GM13976 (cell line): ENCODE results near the gene LNP1.
"Not testable (repeated sequence)": the region's sequence is repeated elsewhere in the genome, so short reads cannot be mapped to it uniquely, and the experiment has no call there.

Source experiments
- DNase-seq: peaks from one replicate; pipeline ENCODE4 v3.0.0; 2012; ENCODE audit warnings: low spot score
- in situ Hi-C: fragments of 300-500 bp; cut with MboI; formaldehyde crosslinking; loops from one replicate; pipeline ENCODE4 v1.12.0; 2022; ENCODE audit warnings: low sequenced_read_pairs, mixed read lengths, inconsistent platforms; ENCODE audit not compliant: unreplicated experiment
- TF ChIP-seq, protein P1 (sequence below): IDR thresholded peaks from 2 replicates; pipeline ENCODE4 v1.5.1; 2012; ENCODE audit warnings: borderline replicate concordance, mild to moderate bottlenecking; ENCODE audit not compliant: insufficient read depth; ENCODE audit errors: extremely low read depth, missing control alignments, control extremely low read depth

LNP1 gene

DNA sequence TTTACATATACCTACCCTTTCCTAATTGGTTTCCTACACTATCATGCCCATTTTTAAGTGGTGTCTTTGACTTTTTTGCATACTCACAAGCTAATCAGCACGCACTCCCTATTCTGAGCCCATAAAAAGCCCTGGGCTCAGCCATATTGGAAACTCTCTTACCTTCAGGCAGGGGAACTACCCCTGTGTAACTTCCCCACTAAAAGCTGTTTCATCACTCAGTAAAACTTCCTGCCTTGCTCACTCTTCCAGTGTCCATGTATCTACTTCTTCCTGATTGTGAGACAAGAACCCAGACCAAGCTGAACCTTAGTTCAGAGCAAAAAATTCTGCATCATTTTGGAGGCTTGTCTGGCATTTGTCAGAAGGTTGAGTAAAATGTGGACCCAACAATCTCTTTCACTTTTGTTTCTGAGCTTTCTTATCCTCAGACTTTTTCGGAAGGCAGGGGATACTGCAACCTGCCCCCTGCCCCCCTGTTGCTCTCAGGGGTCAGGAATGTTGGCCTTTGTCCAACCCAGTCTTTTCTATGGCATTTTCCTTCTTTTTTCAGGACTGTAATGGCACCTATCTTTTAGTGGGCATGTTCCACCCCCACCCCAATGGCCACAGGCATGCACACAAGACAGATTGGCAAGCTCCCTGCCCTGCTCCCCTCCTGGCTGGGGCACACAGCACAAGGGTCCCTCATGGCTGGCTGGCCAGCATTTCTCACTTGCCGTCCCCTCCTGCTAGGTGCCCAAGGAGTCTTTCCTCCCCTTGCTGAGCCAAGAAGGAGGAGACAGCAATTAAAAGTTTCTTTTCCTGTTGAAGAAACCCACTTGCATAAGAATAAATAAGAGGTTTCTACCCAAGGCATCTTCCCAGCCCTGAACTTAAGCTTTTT is 64.8 kb downstream of the LNP1 start:
- TF ChIP-seq, protein P1, sequence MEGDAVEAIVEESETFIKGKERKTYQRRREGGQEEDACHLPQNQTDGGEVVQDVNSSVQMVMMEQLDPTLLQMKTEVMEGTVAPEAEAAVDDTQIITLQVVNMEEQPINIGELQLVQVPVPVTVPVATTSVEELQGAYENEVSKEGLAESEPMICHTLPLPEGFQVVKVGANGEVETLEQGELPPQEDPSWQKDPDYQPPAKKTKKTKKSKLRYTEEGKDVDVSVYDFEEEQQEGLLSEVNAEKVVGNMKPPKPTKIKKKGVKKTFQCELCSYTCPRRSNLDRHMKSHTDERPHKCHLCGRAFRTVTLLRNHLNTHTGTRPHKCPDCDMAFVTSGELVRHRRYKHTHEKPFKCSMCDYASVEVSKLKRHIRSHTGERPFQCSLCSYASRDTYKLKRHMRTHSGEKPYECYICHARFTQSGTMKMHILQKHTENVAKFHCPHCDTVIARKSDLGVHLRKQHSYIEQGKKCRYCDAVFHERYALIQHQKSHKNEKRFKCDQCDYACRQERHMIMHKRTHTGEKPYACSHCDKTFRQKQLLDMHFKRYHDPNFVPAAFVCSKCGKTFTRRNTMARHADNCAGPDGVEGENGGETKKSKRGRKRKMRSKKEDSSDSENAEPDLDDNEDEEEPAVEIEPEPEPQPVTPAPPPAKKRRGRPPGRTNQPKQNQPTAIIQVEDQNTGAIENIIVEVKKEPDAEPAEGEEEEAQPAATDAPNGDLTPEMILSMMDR = no peak
- in situ Hi-C loops = loop anchor here (10.0 kb wide), 1 partner anchor 129 kb away; no protein-coding TSS in a partner anchor
- peak; percentile 36 for DNase-seq

DNA sequence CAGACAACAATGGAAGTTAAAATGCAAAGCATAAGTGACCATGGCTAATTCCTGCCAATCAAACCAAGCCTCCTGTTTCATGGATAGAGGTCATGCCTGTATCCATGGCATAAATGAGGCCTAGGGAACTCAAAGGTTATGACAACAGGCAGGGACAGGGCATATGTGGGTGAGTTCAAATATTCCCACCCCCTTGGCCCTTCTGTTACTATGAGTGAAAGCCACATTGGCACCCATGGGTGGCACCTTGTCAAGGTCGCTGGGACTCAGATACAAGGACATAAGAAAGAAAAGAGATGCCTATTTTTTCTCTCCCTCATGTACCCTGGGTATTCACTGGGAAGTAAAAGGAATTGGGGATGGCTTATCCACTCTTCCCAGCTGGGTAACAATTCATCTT is 65.8 kb downstream of the LNP1 start:
- in situ Hi-C loops = loop anchor here (10.0 kb wide), 1 partner anchor 128 kb away; no protein-coding TSS in a partner anchor
- DNase-seq = no peak
- TF ChIP-seq, protein P1 = no peak

DNA sequence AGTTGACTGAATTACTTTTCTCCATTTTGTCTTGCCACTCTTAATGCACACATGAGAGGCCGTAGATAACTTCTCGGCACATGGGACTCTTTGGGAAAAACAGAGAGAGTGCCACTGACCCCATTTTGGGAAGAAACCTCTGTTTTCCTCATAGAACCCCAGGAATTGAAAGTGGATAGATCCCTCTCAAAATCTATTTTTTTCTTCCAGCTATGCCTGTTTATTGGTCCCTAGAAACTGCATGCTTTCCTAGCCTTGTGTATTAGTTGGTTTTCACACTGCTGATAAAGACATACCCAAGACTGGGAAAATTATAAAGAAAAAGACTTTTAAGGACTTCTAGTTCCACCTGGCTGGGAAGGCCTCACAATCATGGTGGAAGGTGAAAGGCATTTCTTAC is 67.3 kb downstream of the LNP1 start:
- DNase-seq = no peak
- in situ Hi-C loops = loop anchor here (10.0 kb wide), 1 partner anchor 126 kb away; no protein-coding TSS in a partner anchor
- TF ChIP-seq, protein P1 = no peak

DNA sequence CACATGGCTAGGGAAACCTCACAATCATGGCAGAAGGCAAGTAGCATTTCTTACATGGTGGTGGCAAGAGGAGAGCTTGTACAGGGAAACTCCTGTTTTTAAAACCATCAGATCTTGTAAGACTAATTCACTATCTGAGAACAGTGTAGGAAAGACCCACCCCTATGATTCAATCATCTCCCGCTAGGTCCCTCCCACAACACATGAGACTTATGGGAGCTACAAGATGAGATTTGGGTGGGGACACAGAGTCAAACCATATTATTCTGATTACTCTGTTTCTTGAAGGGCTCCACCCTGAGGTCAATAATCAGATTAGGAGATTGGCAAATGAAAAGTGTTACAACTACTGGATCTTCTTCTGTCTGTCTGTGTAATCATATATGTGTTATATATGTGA is 69.6 kb downstream of the LNP1 start:
- in situ Hi-C loops = no loop called here
- TF ChIP-seq, protein P1 = no peak

DNA sequence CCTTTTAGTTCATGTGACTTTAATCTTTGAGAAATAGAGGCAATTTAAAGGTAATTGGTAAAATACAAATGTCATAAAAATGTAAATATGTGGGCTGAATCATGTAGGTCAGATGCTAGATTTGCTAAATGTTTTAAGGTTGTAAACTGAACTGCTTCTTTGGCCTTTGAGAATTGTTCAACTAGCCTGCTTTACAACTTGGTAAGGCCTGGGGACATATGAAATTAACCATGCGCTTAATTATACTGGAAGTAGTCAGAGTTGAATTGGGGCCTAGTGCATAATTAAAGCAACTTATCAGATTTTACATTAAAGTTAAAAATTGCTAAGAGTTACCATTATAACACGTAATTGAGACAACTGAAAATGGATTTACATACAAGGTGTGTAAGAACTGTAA is 70.1 kb downstream of the LNP1 start:
- DNase-seq = no peak
- TF ChIP-seq, protein P1 = no peak
- in situ Hi-C loops = no loop called here

More for the DNA sequence above, 69.6 kb downstream of the LNP1 start:
- DNase-seq = no peak

DNA sequence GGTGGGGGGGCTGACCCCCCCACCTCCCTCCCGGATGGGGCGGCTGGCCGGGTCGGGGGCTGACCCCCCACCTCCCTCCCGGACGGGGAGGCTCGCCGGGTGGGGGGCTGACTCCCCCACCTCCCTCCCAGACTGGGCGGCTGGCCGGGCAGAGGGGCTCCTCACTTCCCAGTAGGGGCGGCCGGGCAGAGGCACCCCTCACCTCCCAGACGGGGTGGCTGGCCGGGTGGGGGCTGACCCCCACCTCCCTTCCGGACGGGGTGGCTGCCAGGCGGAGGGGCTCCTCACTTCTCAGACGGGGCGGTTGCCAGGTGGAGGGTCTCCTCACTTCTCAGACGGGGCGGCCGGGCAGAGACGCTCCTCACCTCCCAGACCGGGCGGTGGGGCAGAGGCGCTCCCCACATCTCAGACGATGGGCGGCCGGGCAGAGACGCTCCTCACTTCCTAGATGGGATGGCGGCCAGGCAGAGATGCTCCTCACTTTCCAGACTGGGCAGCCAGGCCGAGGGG is 76.6 kb downstream of the LNP1 start:
- in situ Hi-C loops, DNase-seq: not testable (repeated sequence)

DNA sequence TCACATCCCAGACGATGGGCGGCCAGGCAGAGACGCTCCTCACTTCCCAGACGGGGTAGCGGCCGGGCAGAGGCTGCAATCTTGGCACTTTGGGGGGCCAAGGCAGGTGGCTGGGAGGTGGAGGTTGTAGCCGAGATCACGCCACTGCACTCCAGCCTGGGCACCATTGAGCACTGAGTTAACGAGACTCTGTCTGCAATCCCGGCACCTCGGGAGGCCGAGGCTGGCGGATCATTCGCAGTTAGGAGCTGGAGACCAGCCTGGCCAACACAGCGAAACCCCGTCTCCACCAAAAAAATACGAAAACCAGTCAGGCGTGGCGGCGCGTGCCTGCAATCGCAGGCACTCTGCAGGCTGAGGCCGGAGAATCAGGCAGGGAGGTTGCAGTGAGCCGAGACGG is 77.2 kb downstream of the LNP1 start:
- in situ Hi-C loops, DNase-seq: not testable (repeated sequence)

DNA sequence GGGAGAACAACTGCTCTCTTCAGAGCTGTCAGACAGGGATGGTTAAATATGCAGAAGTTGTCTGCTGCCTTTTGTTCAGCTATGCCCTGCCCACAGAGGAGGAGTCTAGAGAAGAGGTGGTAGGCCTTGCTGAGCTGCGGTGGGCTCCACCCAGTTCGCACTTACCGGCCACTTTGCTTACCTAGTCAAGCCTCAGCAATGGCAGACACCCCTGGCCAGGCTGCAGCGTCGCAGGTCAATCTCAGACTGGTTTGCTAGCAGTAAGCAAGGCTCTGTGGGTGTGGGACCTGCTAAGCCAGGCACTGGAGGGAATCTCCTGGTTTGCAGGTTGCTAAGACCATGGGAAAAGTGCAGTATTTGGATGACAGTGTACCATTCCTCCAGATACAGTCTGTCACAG is 78.7 kb downstream of the LNP1 start:
- no peak for DNase-seq
- in situ Hi-C loops = no loop called here
- TF ChIP-seq, protein P1 = no peak
